Pancreas (tissue), 10 donors: Measurements from ENCODE around the gene FUT9. TPM values are rescaled to one million over a fixed set of nuclear protein-coding genes. Genes with fewer than 3 reads are reported as not detected.
A peak's percentile ranks its signal among the peaks of the same experiment; 100 is the strongest.

Experiments used
- ATAC-seq, 4 donors: fragments of 200-7000 bp; cut with Tn5 transposase; one replicate each; pipeline versions ENCODE4 v1.8.0 to v1.9.1; 2020; ENCODE audit warnings: mild to moderate bottlenecking in 4 of 4, moderate library complexity in 4 of 4
- DNase-seq, 6 donors: peaks; one replicate each; pipeline ENCODE4 v3.0.0-alpha.2; 2020
- FAIRE-seq: peaks from 2 replicates; lab custom pipeline; 2012; peaks lifted over from hg19 to GRCh38; lab: Jason Lieb, UNC
- H3K27ac ChIP-seq, 4 donors: fragments of 200-600 bp; sonication (generic); 1 replicate in 3 of 4; 2 replicates in 1 of 4; pipeline versions ENCODE4 v1.5.0 to v1.8.0; 2020
- H3K27me3 ChIP-seq, 4 donors: fragments of 200-600 bp; one replicate each; pipeline ENCODE4 v1.8.0; 2021
- H3K36me3 ChIP-seq, 3 donors: fragments of 200-600 bp; sonication (generic) in 1 of 3; one replicate each; pipeline versions ENCODE4 v1.5.0 to v1.8.0; 2020 to 2021
- H3K4me1 ChIP-seq, 3 donors: fragments of 200-600 bp; one replicate each; pipeline ENCODE4 v1.8.0; 2021
- H3K4me3 ChIP-seq, 4 donors: fragments of 200-600 bp; sonication (generic) in 2 of 4; one replicate each; pipeline versions ENCODE4 v1.5.0 to v1.8.0; 2020 to 2021
- H3K9me3 ChIP-seq, 4 donors: fragments of 200-600 bp; one replicate each; pipeline ENCODE4 v1.8.0; 2021
- CTCF ChIP-seq, 4 donors: fragments of 200-600 bp; sonication (generic) in 3 of 4; IDR thresholded peaks; one replicate each; pipeline versions ENCODE4 v1.5.0 to v1.8.0; 2021; ENCODE audit warnings: antibody characterized with exemption in 4 of 4
- WGBS, 2 donors: extraction: QIAGEN DNeasy Blood & Tissue Kit; methylation state at CpG; one replicate each; pipeline ENCODE4 v1.1.7; 2013; 5-methylcytosine and 5-hydroxymethylcytosine counted together
- intact Hi-C, 3 donors: fragments of 100-400 bp; cut with DNase I; formaldehyde crosslinking; loops; one replicate each; pipeline versions ENCODE4 v1.11.1 to v1.14.2; 2022
- polyA plus RNA-seq, 2 donors: library from polyadenylated mRNA; stranded (reverse); fragments of 200-250 nt; gene quantifications; one replicate each; pipeline ENCODE4 v1.2.3, GENCODE V29; 2013
- total RNA-seq, 6 donors: library from RNA; stranded (reverse); fragmentation: NEBNext Ultra II Directional in 4 of 6; extraction: Animal tissue kit (Norgen Biotek cat#: 25700) in 4 of 6; gene quantifications; one replicate each; pipeline versions ENCODE4 v1.2.1 to v1.2.4, GENCODE V29; 2021 to 2023
- donor health status: healthy with polysubstance abuse.
- donor health status: DM: no; HTN: no; CAD: no; lungs with moderate emphysema.
- donor health status: DM: no; HTN: no; CAD: no.
- donor health status: control.
- donor health status: control.
- donor health status: Bipolar disorder and iron deficiency.
- donor health status: DM: yes; HTN: yes; CAD: no.
- donor health status: DM: no; HTN: no; CAD: no.
- donor health status: DM: no; HTN: no; CAD: no.
- donor health status: DM: yes; HTN: yes; CAD: no.

The FUT9 gene
- total RNA-seq (1 to 10 TPM in 4 of 6 donors, under 1 TPM in 2; 0.25 to 3.5 (median 1.6) TPM), polyA plus RNA-seq (under 1 TPM; 0.12 to 0.91 TPM)

- Histone ChIP-seq H3K4me3 (peak within 1 kb of the TSS; percentile 3 to 63 (median 58)), H3K27me3 (no peaks in the 10 kb centered on the region), H3K4me1 (peaks cover 0 to 8% (median 0%) of the 10 kb centered on the region in 3 donors), H3K36me3 (no peaks in the 10 kb centered on the region), H3K9me3 (no peaks in the 10 kb centered on the region), H3K27ac (peak within 1 kb of the TSS; percentile 61 to 80 (median 68))
- DNase-seq (peak; percentile 22 to 88 (median 73)), ATAC-seq (peak; percentile 80 to 87 (median 85)), FAIRE-seq (no peak)
- intact Hi-C loops = no loop called here
- 1 to 3% methylated on average over 48 to 62 of the region's 62 CpGs for WGBS, 2 donors
- TF ChIP-seq CTCF (IDR thresholded peaks at IDR 0.05) = no peak
Observed at GRCh38 chr6:96015518-96016333, at the start of gene FUT9. Gene FUT9, plus strand, starts transcription at chr6:96015974. Its CDS starts 187,182 bp downstream, at chr6:96203156.

- ATAC-seq (no peak), FAIRE-seq (no peak), DNase-seq (no peak)
- intact Hi-C loops = no loop called here
- no peak overlapping the region for H3K4me3 ChIP-seq
- no peak overlapping the region for H3K27ac ChIP-seq
- no peak for TF ChIP-seq CTCF (IDR thresholded peaks at IDR 0.05)
- H3K4me1 ChIP-seq = no peaks in the 10 kb centered on the region
- H3K27me3 ChIP-seq = no peaks in the 10 kb centered on the region
- no peaks in the 10 kb centered on the region for H3K9me3 ChIP-seq
- H3K36me3 ChIP-seq = no peaks in the 10 kb centered on the region
Observed at GRCh38 chr6:95967594-95967993, 48.2 kb upstream of the FUT9 start.

GRCh38 chr6:95973976-95974375, 41.8 kb upstream of the FUT9 start:
- Histone ChIP-seq H3K9me3 (no peaks in the 10 kb centered on the region), H3K4me1 (no peaks in the 10 kb centered on the region), H3K4me3 (no peak overlapping the region), H3K27ac (no peak overlapping the region), H3K36me3 (no peaks in the 10 kb centered on the region), H3K27me3 (no peaks in the 10 kb centered on the region)
- no peak for TF ChIP-seq CTCF (IDR thresholded peaks at IDR 0.05)
- FAIRE-seq (no peak), ATAC-seq (no peak), DNase-seq (no peak)
- intact Hi-C loops = no loop called here
- WGBS, 2 donors = 29 to 46% methylated on average over 3 of the region's 3 CpGs

GRCh38 chr6:95978230-95978629, 37.5 kb upstream of the FUT9 start:
- H3K27me3 ChIP-seq = no peaks in the 10 kb centered on the region
- H3K4me1 ChIP-seq = no peaks in the 10 kb centered on the region
- no peak overlapping the region for H3K4me3 ChIP-seq
- 43 to 48% methylated on average over 2 of the region's 2 CpGs for WGBS, 2 donors
- intact Hi-C loops = no loop called here
- no peaks in the 10 kb centered on the region for H3K36me3 ChIP-seq
- TF ChIP-seq CTCF (IDR thresholded peaks at IDR 0.05) = no peak
- H3K9me3 ChIP-seq = no peaks in the 10 kb centered on the region
- DNase-seq (no peak), ATAC-seq (no peak), FAIRE-seq (no peak)
- no peak overlapping the region for H3K27ac ChIP-seq

GRCh38 chr6:95991906-95992305, 23.9 kb upstream of the FUT9 start:
- WGBS, 2 donors = 85 to 90% methylated on average over 5 of the region's 5 CpGs
- TF ChIP-seq CTCF (IDR thresholded peaks at IDR 0.05) = no peak
- Histone ChIP-seq H3K36me3 (no peaks in the 10 kb centered on the region), H3K9me3 (no peaks in the 10 kb centered on the region), H3K4me3 (no peak overlapping the region), H3K27ac (no peak overlapping the region), H3K27me3 (no peaks in the 10 kb centered on the region), H3K4me1 (no peaks in the 10 kb centered on the region)
- no peak for ATAC-seq
- DNase-seq = peak in 1 of 6 donors; percentile 20
- intact Hi-C loops = no loop called here
- no peak for FAIRE-seq
